Measurements from ENCODE around the gene ZNF185. TPM values are rescaled to one million over a fixed set of nuclear protein-coding genes. Genes with fewer than 3 reads are reported as not detected.

ZNF185 gene
- total RNA-seq, 1 experiment from 2014 or later = 5.9 TPM

GRCh38 chrX:152902502-152902820 lies 4.6 kb downstream of the ZNF185 start:
- H3K9me3 Mint-ChIP-seq (ENCODE audit: unreplicated experiment) = no peaks in the 10 kb centered on the region

GRCh38 chrX:152903589-152903988 lies 5.7 kb downstream of the ZNF185 start:
- no TSS peak for BruUV-seq (replicated peaks)
- Mint-ChIP-seq H3K36me3 (ENCODE audit: insufficient read depth, unreplicated experiment) (no peaks in the 10 kb centered on the region), H3K4me1 (ENCODE audit: low read depth, unreplicated experiment) (no peaks in the 10 kb centered on the region), H3K9me3 (ENCODE audit: unreplicated experiment) (no peaks in the 10 kb centered on the region), H3K4me3 (ENCODE audit: unreplicated experiment) (no peak overlapping the region), H3K27ac (ENCODE audit: unreplicated experiment) (no peak overlapping the region), H3K27me3 (ENCODE audit: insufficient read depth, unreplicated experiment) (no peaks in the 10 kb centered on the region)
- Histone ChIP-seq H3K36me3 (ENCODE audit: control insufficient read depth, insufficient read depth, low read length) (no peaks in the 10 kb centered on the region), H3K9me3 (no peaks in the 10 kb centered on the region), H3K27me3 (replicated peaks; ENCODE audit: control insufficient read depth, insufficient read depth, low read length) (no peaks in the 10 kb centered on the region), H3K4me1 (no peaks in the 10 kb centered on the region), H3K4me3 (ENCODE audit: low read depth, low read length) (no peak overlapping the region)
- intact Hi-C loops (cut with micrococcal nuclease; ENCODE audit: unreplicated experiment) = no loop called here
- POLR2A ChIA-PET = no interaction called here
- DNase-seq = no peak
- CTCF ChIA-PET = no interaction called here
- no peak for TF ChIP-seq CTCF (IDR thresholded peaks at IDR 0.05; ENCODE audit: insufficient read depth in 1 of 2, low read depth in 1 of 2, low read length in 1 of 2, severe bottlenecking in 1 of 2, unreplicated experiment in 1 of 2)

More at GRCh38 chrX:152902502-152902820, 4.6 kb downstream of the ZNF185 start:
- Histone ChIP-seq H3K36me3 (ENCODE audit: control insufficient read depth, insufficient read depth, low read length) (no peaks in the 10 kb centered on the region), H3K4me1 (peaks cover 2% of the 10 kb centered on the region), H3K9me3 (no peaks in the 10 kb centered on the region), H3K27me3 (replicated peaks; ENCODE audit: control insufficient read depth, insufficient read depth, low read length) (no peaks in the 10 kb centered on the region), H3K4me3 (ENCODE audit: low read depth, low read length) (no peak overlapping the region)
- Mint-ChIP-seq H3K4me3 (ENCODE audit: unreplicated experiment) (no peak overlapping the region), H3K4me1 (ENCODE audit: low read depth, unreplicated experiment) (no peaks in the 10 kb centered on the region), H3K27me3 (ENCODE audit: insufficient read depth, unreplicated experiment) (no peaks in the 10 kb centered on the region), H3K27ac (ENCODE audit: unreplicated experiment) (no peak overlapping the region), H3K36me3 (ENCODE audit: insufficient read depth, unreplicated experiment) (no peaks in the 10 kb centered on the region)
- BruUV-seq (replicated peaks) = no TSS peak
- ChIA-PET CTCF (interaction anchor here (1.4 kb wide), 1 partner anchor 24 kb away, joined by 7 read pairs; no protein-coding TSS in a partner anchor), POLR2A (no interaction called here)
- no peak for DNase-seq
- intact Hi-C loops (cut with micrococcal nuclease; ENCODE audit: unreplicated experiment) = no loop called here
- no peak for TF ChIP-seq CTCF (IDR thresholded peaks at IDR 0.05; ENCODE audit: insufficient read depth in 1 of 2, low read depth in 1 of 2, low read length in 1 of 2, severe bottlenecking in 1 of 2, unreplicated experiment in 1 of 2)

GRCh38 chrX:152904151-152905080 lies 6.5 kb downstream of the ZNF185 start:
- intact Hi-C loops (cut with micrococcal nuclease; ENCODE audit: unreplicated experiment) = loop anchor here (1.0 kb wide), 1 partner anchor 22 kb away; no protein-coding TSS in a partner anchor
- peak; percentile 63 to 64 for TF ChIP-seq CTCF (IDR thresholded peaks at IDR 0.05; ENCODE audit: insufficient read depth in 1 of 2, low read depth in 1 of 2, low read length in 1 of 2, severe bottlenecking in 1 of 2, unreplicated experiment in 1 of 2)
- Histone ChIP-seq H3K36me3 (ENCODE audit: control insufficient read depth, insufficient read depth, low read length) (no peaks in the 10 kb centered on the region), H3K9me3 (no peaks in the 10 kb centered on the region), H3K4me3 (ENCODE audit: low read depth, low read length) (no peak overlapping the region), H3K4me1 (no peaks in the 10 kb centered on the region), H3K27me3 (replicated peaks; ENCODE audit: control insufficient read depth, insufficient read depth, low read length) (no peaks in the 10 kb centered on the region)
- no peak overlapping the region for H3K27ac Mint-ChIP-seq (ENCODE audit: unreplicated experiment)
- no peaks in the 10 kb centered on the region for H3K36me3 Mint-ChIP-seq (ENCODE audit: insufficient read depth, unreplicated experiment)
- peak in 1 of 2 experiments; percentile 57 for DNase-seq
- H3K4me3 Mint-ChIP-seq (ENCODE audit: unreplicated experiment) = no peak overlapping the region
- CTCF ChIA-PET = no interaction called here
- H3K4me1 Mint-ChIP-seq (ENCODE audit: low read depth, unreplicated experiment) = no peaks in the 10 kb centered on the region
- no TSS peak for BruUV-seq (replicated peaks)
- POLR2A ChIA-PET = no interaction called here
- no peaks in the 10 kb centered on the region for H3K27me3 Mint-ChIP-seq (ENCODE audit: insufficient read depth, unreplicated experiment)
- no peaks in the 10 kb centered on the region for H3K9me3 Mint-ChIP-seq (ENCODE audit: unreplicated experiment)

Data from Caco-2 (cell line).